Progenitor cell of endocrine pancreas (in vitro differentiated cells): ENCODE results near the gene MYH8. TPM values are rescaled to one million over a fixed set of nuclear protein-coding genes. Genes with fewer than 3 reads are reported as not detected.

Source experiments
- DNase-seq: peaks from one replicate; pipeline ENCODE4 v3.0.0; 2021; ENCODE audit warnings: low spot score; ENCODE audit not compliant: unreplicated experiment
- H3K27ac Mint-ChIP-seq: 2 replicates; pipeline ENCODE4 v1.8.0; 2021; ENCODE audit warnings: mild to moderate bottlenecking, moderate library complexity, mixed read lengths
- H3K27me3 Mint-ChIP-seq: 2 replicates; pipeline ENCODE4 v1.8.0; 2021; ENCODE audit warnings: mixed read lengths
- H3K36me3 Mint-ChIP-seq: 2 replicates; pipeline ENCODE4 v1.8.0; 2022; ENCODE audit warnings: mixed read lengths; ENCODE audit not compliant: insufficient read depth
- H3K4me1 Mint-ChIP-seq: 2 replicates; pipeline ENCODE4 v1.8.0; 2021; ENCODE audit warnings: low read depth, mixed read lengths
- H3K4me3 Mint-ChIP-seq: 2 replicates; pipeline ENCODE4 v1.8.0; 2021; ENCODE audit warnings: low read depth, mild to moderate bottlenecking, moderate library complexity, mixed read lengths
- H3K9me3 Mint-ChIP-seq: 2 replicates; pipeline ENCODE4 v1.8.0; 2021; ENCODE audit warnings: low read depth, mixed read lengths
- CTCF ChIP-seq: fragments of 200-600 bp; sonication (generic); IDR thresholded peaks from one replicate; pipeline ENCODE4 v1.5.0; 2021; ENCODE audit warnings: antibody characterized with exemption, mild to moderate bottlenecking; ENCODE audit not compliant: unreplicated experiment
- total RNA-seq: library from RNA; stranded (reverse); gene quantifications from 2 replicates; pipeline ENCODE4 v1.2.1, GENCODE V29; 2021

The MYH8 gene
- total RNA-seq, 1 donor from 2014 or later = not detected

- DNase-seq = no peak
- peaks cover 35% of the 10 kb centered on the region for H3K27me3 Mint-ChIP-seq
Observed at GRCh38 chr17:10369239-10369638, 52.5 kb downstream of the MYH8 start.

DNA sequence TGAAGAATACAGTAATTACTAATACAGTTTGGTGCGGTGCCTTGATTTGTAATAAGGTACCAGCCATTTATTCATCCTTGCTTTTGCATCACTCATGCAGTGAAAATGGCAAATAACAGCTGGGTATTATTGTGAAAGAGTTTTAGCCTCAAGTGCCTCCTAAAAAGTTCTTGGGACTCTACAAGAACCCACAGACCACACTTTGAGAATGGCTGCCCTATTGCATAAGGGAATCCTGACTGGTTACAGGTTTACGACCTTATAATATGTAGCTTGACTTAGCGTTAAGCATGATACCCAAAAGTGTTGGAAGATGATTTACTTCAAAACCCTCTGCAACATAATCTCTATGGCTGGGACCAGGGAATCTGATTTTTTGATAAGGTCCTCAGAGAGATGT lies 53.2 kb downstream of the MYH8 start:
- no peak for DNase-seq
- Mint-ChIP-seq H3K27me3 (peaks cover 35% of the 10 kb centered on the region), H3K4me1 (no peaks in the 10 kb centered on the region), H3K36me3 (no peaks in the 10 kb centered on the region), H3K9me3 (no peaks in the 10 kb centered on the region), H3K27ac (no peak overlapping the region), H3K4me3 (no peak overlapping the region)
- TF ChIP-seq CTCF = no peak

More at GRCh38 chr17:10369239-10369638, 52.5 kb downstream of the MYH8 start:
- H3K36me3 Mint-ChIP-seq = no peaks in the 10 kb centered on the region
- H3K9me3 Mint-ChIP-seq = no peaks in the 10 kb centered on the region
- H3K4me1 Mint-ChIP-seq = no peaks in the 10 kb centered on the region
- no peak overlapping the region for H3K4me3 Mint-ChIP-seq
- no peak overlapping the region for H3K27ac Mint-ChIP-seq
- TF ChIP-seq CTCF = no peak

- no peak for TF ChIP-seq CTCF
- Mint-ChIP-seq H3K4me3 (no peak overlapping the region), H3K4me1 (no peaks in the 10 kb centered on the region), H3K27ac (no peak overlapping the region), H3K9me3 (no peaks in the 10 kb centered on the region), H3K36me3 (no peaks in the 10 kb centered on the region), H3K27me3 (peaks cover 24% of the 10 kb centered on the region)
- DNase-seq = no peak
Observed at GRCh38 chr17:10360578-10360977, 61.2 kb downstream of the MYH8 start.

DNA sequence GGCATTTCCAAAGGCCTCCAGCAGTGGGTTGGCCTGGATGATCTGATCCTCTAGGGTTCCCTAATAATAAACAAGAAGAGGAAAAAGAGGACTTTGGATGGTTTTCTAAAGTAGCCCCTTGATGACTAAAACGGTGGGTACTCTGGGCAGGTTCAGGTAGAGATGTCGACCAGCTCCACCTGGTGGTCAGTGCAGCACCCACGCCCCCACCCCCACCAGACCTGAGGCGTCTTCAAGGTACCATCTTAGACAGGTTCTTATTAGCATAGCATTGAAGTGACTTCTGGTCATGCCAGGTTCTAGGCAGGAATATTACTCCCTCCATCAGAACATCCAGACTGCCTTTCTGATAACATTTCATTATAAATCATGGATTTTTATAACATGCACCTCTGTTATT lies 64.0 kb downstream of the MYH8 start:
- H3K27ac Mint-ChIP-seq = no peak overlapping the region
- peaks cover 22% of the 10 kb centered on the region for H3K27me3 Mint-ChIP-seq
- TF ChIP-seq CTCF = peak; percentile 53
- H3K9me3 Mint-ChIP-seq = no peaks in the 10 kb centered on the region
- no peak overlapping the region for H3K4me3 Mint-ChIP-seq
- H3K4me1 Mint-ChIP-seq = no peaks in the 10 kb centered on the region
- DNase-seq = no peak
- no peaks in the 10 kb centered on the region for H3K36me3 Mint-ChIP-seq

DNA sequence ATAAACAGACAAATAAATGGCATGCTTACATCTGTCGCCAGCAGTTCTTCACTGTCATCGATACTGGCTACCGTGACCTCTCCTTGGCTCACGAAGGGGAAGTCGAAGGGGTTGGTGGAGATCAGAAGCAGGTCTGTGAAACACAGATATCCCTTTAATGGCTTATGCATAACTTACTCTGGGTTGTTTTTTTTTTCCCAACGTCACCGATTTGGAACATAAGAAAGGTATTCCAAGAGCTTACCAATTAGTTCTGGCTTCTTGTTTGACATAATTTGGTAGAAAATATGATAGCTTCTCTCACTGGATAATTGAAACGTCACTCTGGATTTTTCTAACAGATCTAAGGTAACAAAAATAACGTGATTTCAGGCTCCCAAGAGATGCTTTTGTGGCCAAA lies 67.1 kb downstream of the MYH8 start:
- H3K4me3 Mint-ChIP-seq = no peak overlapping the region
- no peak for TF ChIP-seq CTCF
- no peaks in the 10 kb centered on the region for H3K9me3 Mint-ChIP-seq
- DNase-seq = no peak
- H3K27me3 Mint-ChIP-seq = peaks cover 10% of the 10 kb centered on the region
- no peaks in the 10 kb centered on the region for H3K4me1 Mint-ChIP-seq
- H3K36me3 Mint-ChIP-seq = no peaks in the 10 kb centered on the region
- no peak overlapping the region for H3K27ac Mint-ChIP-seq
